HepG2 (cell line): ENCODE measurements around the gene TCN1. TPM values are rescaled to one million over a fixed set of nuclear protein-coding genes. Genes with fewer than 3 reads are reported as not detected.

Experiments used
- ATAC-seq: fragments of 200-7000 bp; cut with Tn5 transposase; 3 replicates; pipeline ENCODE4 v1.9.1; 2020; ENCODE audit warnings: mild to moderate bottlenecking, moderate library complexity
- BruUV-seq: library from RNA; stranded (reverse); fragments of 400-500 nt; replicated peaks from 2 replicates; lab custom pipeline; 2021; lab: Mats Ljungman, UMichigan
- CTCF ChIA-PET: fragments of 300-600 bp; formaldehyde crosslinking; extraction: SDS; loops from one replicate; lab custom pipeline; 2021; ENCODE audit warnings: low total read pairs, inconsistent platforms, low intra/inter-chr PET ratio; lab: Yijun Ruan, JAX
- POLR2A ChIA-PET: fragments of 350-600 bp; sonication (Branson Sonifier 250); formaldehyde crosslinking; loops from one replicate; lab custom pipeline; 2020; ENCODE audit warnings: antibody characterized with exemption, inconsistent platforms; lab: Yijun Ruan, JAX
- DNase-seq: peaks from one replicate; pipeline ENCODE4 v3.0.0-alpha.2; 2015; ENCODE audit warnings: low spot score
- FAIRE-seq: peaks from 3 replicates; lab custom pipeline; 2011; peaks lifted over from hg19 to GRCh38; lab: Jason Lieb, UNC
- H2AFZ ChIP-seq: one replicate; pipeline ENCODE4 v1.6.1; 2011; ENCODE audit warnings: low read length, inconsistent platforms
- H3K27ac ChIP-seq: fragments of 300-600 bp; 3 replicates; pipeline ENCODE4 v1.8.0; 2011; ENCODE audit warnings: mixed run types, mild to moderate bottlenecking, mixed read lengths, low read length, inconsistent platforms; ENCODE audit not compliant: insufficient read depth; ENCODE audit errors: extremely low read length
- H3K27me3 ChIP-seq, 2 experiments: fragments of 200-600 bp in 1 of 2; 2 replicates in 1 of 2; 3 replicates in 1 of 2; pipeline versions ENCODE4 v1.6.0 to v1.8.0; 2011; ENCODE audit warnings: low read length in 2 of 2, mild to moderate bottlenecking in 2 of 2, moderate library complexity in 2 of 2, inconsistent platforms in 1 of 2; ENCODE audit not compliant: insufficient read depth in 2 of 2, control insufficient read depth in 1 of 2
- H3K36me3 ChIP-seq, 2 experiments: fragments of 200-600 bp in 1 of 2; replicated peaks in 1 of 2; 2 replicates in 1 of 2; 3 replicates in 1 of 2; pipeline versions ENCODE4 v1.5.1 to v1.8.0; 2011; ENCODE audit warnings: low read length in 2 of 2, inconsistent platforms in 1 of 2; ENCODE audit not compliant: insufficient read depth in 2 of 2, control insufficient read depth in 1 of 2
- H3K4me1 ChIP-seq: 2 replicates; pipeline ENCODE4 v1.5.1; 2012; ENCODE audit warnings: low read length, inconsistent platforms; ENCODE audit not compliant: insufficient read depth
- H3K4me2 ChIP-seq: 2 replicates; pipeline ENCODE4 v1.6.0; 2011; ENCODE audit warnings: low read depth, low read length, inconsistent platforms
- H3K4me3 ChIP-seq, 3 experiments: fragments of 200-600 bp in 1 of 3; sonication (generic), shearing (Covaris generic) in 1 of 3; replicated peaks in 1 of 3; 2 replicates each; pipeline ENCODE4 v1.5.1; 2011 to 2016; ENCODE audit warnings: low read length in 3 of 3, inconsistent platforms in 2 of 3, low read depth in 2 of 3, mild to moderate bottlenecking in 2 of 3, control low read depth in 1 of 3, mixed read lengths in 1 of 3; ENCODE audit not compliant: insufficient read depth in 1 of 3
- H3K79me2 ChIP-seq: one replicate; pipeline ENCODE4 v1.6.1; 2011; ENCODE audit warnings: low read length, inconsistent platforms; ENCODE audit not compliant: insufficient read depth
- H3K9ac ChIP-seq: 2 replicates; pipeline ENCODE4 v1.6.0; 2011; ENCODE audit warnings: mild to moderate bottlenecking, low read depth, low read length, inconsistent platforms; ENCODE audit not compliant: insufficient read depth
- H3K9me3 ChIP-seq: 2 replicates; pipeline ENCODE4 v1.5.1; 2012; ENCODE audit warnings: mild to moderate bottlenecking, low read length
- H4K20me1 ChIP-seq: 2 replicates; pipeline ENCODE4 v1.6.0; 2011; ENCODE audit warnings: inconsistent platforms, mild to moderate bottlenecking, low read length, moderate library complexity; ENCODE audit not compliant: insufficient read depth
- ARID2 ChIP-seq: sonication (generic); formaldehyde crosslinking; IDR thresholded peaks from 2 replicates; pipeline ENCODE4 v1.8.1; 2022; ENCODE audit warnings: mild to moderate bottlenecking, missing genetic modification reagents, borderline replicate concordance
- ARNT2 ChIP-seq: sonication (generic); formaldehyde crosslinking; IDR thresholded peaks from 2 replicates; pipeline ENCODE4 v1.8.0; 2022; ENCODE audit warnings: mild to moderate bottlenecking, low read depth, missing genetic modification reagents, moderate library complexity
- CBFB ChIP-seq: sonication (generic); formaldehyde crosslinking; IDR thresholded peaks from 2 replicates; pipeline ENCODE4 v1.4.0; 2020; ENCODE audit warnings: missing genetic modification reagents
- GABPB1 ChIP-seq: IDR thresholded peaks from 2 replicates; pipeline ENCODE4 v1.6.1; 2016; ENCODE audit warnings: mild to moderate bottlenecking, missing genetic modification reagents, moderate library complexity, missing compliant biosample characterization
- NBN ChIP-seq: fragments of 450-650 bp; conservative IDR thresholded peaks from 2 replicates; pipeline ENCODE4 v1.6.1; 2017
- NFIC ChIP-seq: IDR thresholded peaks from 2 replicates; pipeline ENCODE4 v1.6.1; 2012; ENCODE audit warnings: mild to moderate bottlenecking, low read length, inconsistent platforms
- NFKBIZ ChIP-seq: IDR thresholded peaks from 2 replicates; pipeline ENCODE4 v1.6.1; 2018; ENCODE audit warnings: missing genetic modification reagents, missing compliant biosample characterization
- NKX3-1 ChIP-seq: sonication (generic); formaldehyde crosslinking; IDR thresholded peaks from 2 replicates; pipeline ENCODE4 v1.5.0; 2020; ENCODE audit warnings: missing genetic modification reagents
- PAF1 ChIP-seq: IDR thresholded peaks from 2 replicates; pipeline ENCODE4 v1.6.1; 2016; ENCODE audit warnings: missing genetic modification reagents, missing compliant biosample characterization
- RAD21 ChIP-seq: fragments of 450-650 bp; formaldehyde crosslinking; IDR thresholded peaks from 2 replicates; pipeline ENCODE4 v1.5.0; 2020; ENCODE audit warnings: mild to moderate bottlenecking
- SMARCE1 ChIP-seq: fragments of 450-650 bp; IDR thresholded peaks from 2 replicates; pipeline ENCODE4 v1.6.1; 2017; ENCODE audit warnings: borderline replicate concordance
- ZNF225 ChIP-seq: sonication (generic); formaldehyde crosslinking; IDR thresholded peaks from 2 replicates; pipeline ENCODE4 v1.4.0; 2020; ENCODE audit warnings: mild to moderate bottlenecking, missing genetic modification reagents
- ZSCAN12 ChIP-seq: sonication (generic); formaldehyde crosslinking; IDR thresholded peaks from 2 replicates; pipeline ENCODE4 v1.9.0; 2021; ENCODE audit warnings: mild to moderate bottlenecking, missing genetic modification reagents
- WGBS: methylation state at CpG from one replicate; pipeline ENCODE4 v1.1.6; 2017; ENCODE audit warnings: low lambda C conversion rate; 5-methylcytosine and 5-hydroxymethylcytosine counted together
- in situ Hi-C: cut with HindIII; loops from 2 replicates; pipeline ENCODE4 v1.10.0; 2017; ENCODE audit warnings: low pct_unique_long_range_greater_than_20kb; ENCODE audit not compliant: extremely low pct_ligation_motif_present
- intact Hi-C: fragments of 100-400 bp; cut with micrococcal nuclease; formaldehyde crosslinking; loops from one replicate; pipeline ENCODE4 v1.10.0; 2022; ENCODE audit not compliant: unreplicated experiment
- polyA plus RNA-seq, 8 experiments: library from polyadenylated mRNA; depleted of rRNA in 3 of 8; stranded (reverse) in 7 of 8; unstranded in 1 of 8; fragments of >200 nt; fragmentation: Illumina TruSeq in 4 of 8; extraction: Trizol in 4 of 8; gene quantifications; 2 replicates each; pipeline versions ENCODE4 v1.2.1 to v1.2.3, GENCODE V29; 2011 to 2016; ENCODE audit warnings: low read depth in 4 of 8, missing spikeins in 1 of 8, mixed read lengths in 1 of 8; ENCODE audit not compliant: insufficient read depth in 1 of 8
- total RNA-seq, 5 experiments: library from RNA; depleted of rRNA; stranded (reverse); fragments of >200 nt; fragmentation: Illumina TruSeq; extraction: Trizol; gene quantifications; 2 replicates each; pipeline ENCODE4 v1.2.3, GENCODE V29; 2016; ENCODE audit warnings: low read depth in 1 of 5
- TF ChIP-seq, protein P1 (sequence below): sonication (generic); formaldehyde crosslinking; IDR thresholded peaks from 2 replicates; pipeline ENCODE4 v1.8.1; 2022; ENCODE audit warnings: mild to moderate bottlenecking, missing genetic modification reagents
- TF ChIP-seq, protein P2 (sequence below): sonication (generic); formaldehyde crosslinking; IDR thresholded peaks from 2 replicates; pipeline ENCODE4 v1.4.0; 2020; ENCODE audit warnings: missing genetic modification reagents
- TF ChIP-seq, protein P3 (sequence below): IDR thresholded peaks from 2 replicates; pipeline ENCODE4 v1.6.1; 2016; ENCODE audit warnings: mild to moderate bottlenecking
- TF ChIP-seq, protein P4 (sequence below): sonication (generic); formaldehyde crosslinking; IDR thresholded peaks from 2 replicates; pipeline ENCODE4 v1.5.0; 2020; ENCODE audit warnings: mild to moderate bottlenecking, missing genetic modification reagents
- TF ChIP-seq, protein P5 (sequence below): sonication (generic); formaldehyde crosslinking; IDR thresholded peaks from 2 replicates; pipeline ENCODE4 v1.5.1; 2020; ENCODE audit warnings: mild to moderate bottlenecking, missing genetic modification reagents, borderline replicate concordance

TCN1 gene
- total and polyA plus RNA-seq, 2 of the 13 experiments (the other 11 are each of a cell fraction or from before 2014, with no cell fraction given): not detected

DNA sequence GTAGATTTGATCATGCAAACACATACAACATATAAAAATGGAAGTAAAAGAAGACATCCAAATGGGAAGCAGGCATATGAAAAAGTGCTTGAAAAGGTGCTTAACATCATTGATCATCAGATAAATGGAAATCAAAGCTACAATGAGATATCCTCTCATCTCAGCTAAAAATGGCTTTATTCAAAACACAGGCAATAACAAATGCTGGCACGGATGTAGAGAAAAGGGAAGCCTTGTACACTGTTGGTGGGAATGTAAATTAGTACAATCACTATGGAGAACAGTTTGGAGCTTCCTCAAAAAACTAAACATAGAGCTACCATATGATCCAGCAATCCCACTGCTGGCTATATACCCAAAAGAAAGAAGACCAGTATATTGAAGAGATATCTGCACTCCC is 549 bp upstream of the TCN1 start (continued):
- TF ChIP-seq RAD21 (CRISPR knock-in tag): no peak
- TF ChIP-seq NKX3-1 (CRISPR knock-in tag): no peak
- TF ChIP-seq ARID2 (CRISPR knock-in tag): no peak

DNA sequence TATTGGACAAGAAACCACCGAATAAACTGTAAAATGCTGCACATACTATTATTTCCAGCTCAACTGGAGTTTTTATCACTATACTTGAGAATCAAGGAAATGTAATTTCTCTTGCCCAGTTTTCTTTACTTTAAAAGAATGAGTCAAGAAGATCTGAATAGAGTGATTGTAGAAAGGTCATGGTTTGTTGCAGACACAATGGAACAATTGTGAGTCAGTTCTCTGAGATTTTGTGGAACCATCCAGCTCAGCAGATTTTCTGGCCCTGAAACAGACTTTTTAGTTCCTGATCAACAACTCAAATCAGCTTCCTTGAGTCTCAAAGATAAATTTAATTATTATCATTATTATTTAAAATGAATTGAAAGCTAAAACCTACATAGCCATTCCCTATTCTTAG is 1.3 kb downstream of the TCN1 start:
- POLR2A ChIA-PET: no interaction called here
- H3K27ac ChIP-seq: no peak overlapping the region
- in situ Hi-C loops (no loop called here), intact Hi-C loops (no loop called here)
- CTCF ChIA-PET: no interaction called here
- FAIRE-seq (no peak), DNase-seq (no peak), ATAC-seq (no peak)
- H3K9me3 ChIP-seq: no peaks in the 10 kb centered on the region
- 0% methylated on average over 1 of the region's 1 CpG for WGBS
- no peak overlapping the region for H2AFZ ChIP-seq
- no TSS peak for BruUV-seq
- H3K9ac ChIP-seq: no peak overlapping the region
- no peaks in the 10 kb centered on the region for H3K79me2 ChIP-seq
- no peaks in the 10 kb centered on the region for H3K4me1 ChIP-seq
- no peaks in the 10 kb centered on the region for H3K27me3 ChIP-seq
- no peaks in the 10 kb centered on the region for H3K36me3 ChIP-seq
- H4K20me1 ChIP-seq: no peaks in the 10 kb centered on the region
- no peak overlapping the region for H3K4me3 ChIP-seq
- no peak overlapping the region for H3K4me2 ChIP-seq
- no peak for TF ChIP-seq PAF1 (CRISPR knock-in tag)
- no peak for TF ChIP-seq GABPB1 (CRISPR knock-in tag)
- TF ChIP-seq, protein P1, sequence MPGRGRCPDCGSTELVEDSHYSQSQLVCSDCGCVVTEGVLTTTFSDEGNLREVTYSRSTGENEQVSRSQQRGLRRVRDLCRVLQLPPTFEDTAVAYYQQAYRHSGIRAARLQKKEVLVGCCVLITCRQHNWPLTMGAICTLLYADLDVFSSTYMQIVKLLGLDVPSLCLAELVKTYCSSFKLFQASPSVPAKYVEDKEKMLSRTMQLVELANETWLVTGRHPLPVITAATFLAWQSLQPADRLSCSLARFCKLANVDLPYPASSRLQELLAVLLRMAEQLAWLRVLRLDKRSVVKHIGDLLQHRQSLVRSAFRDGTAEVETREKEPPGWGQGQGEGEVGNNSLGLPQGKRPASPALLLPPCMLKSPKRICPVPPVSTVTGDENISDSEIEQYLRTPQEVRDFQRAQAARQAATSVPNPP: no peak
- TF ChIP-seq, protein P2, sequence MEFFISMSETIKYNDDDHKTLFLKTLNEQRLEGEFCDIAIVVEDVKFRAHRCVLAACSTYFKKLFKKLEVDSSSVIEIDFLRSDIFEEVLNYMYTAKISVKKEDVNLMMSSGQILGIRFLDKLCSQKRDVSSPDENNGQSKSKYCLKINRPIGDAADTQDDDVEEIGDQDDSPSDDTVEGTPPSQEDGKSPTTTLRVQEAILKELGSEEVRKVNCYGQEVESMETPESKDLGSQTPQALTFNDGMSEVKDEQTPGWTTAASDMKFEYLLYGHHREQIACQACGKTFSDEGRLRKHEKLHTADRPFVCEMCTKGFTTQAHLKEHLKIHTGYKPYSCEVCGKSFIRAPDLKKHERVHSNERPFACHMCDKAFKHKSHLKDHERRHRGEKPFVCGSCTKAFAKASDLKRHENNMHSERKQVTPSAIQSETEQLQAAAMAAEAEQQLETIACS: no peak
- TF ChIP-seq ZSCAN12 (CRISPR knock-in tag): no peak
- TF ChIP-seq ZNF225: no peak
- TF ChIP-seq NFIC: no peak
- TF ChIP-seq, protein P3, sequence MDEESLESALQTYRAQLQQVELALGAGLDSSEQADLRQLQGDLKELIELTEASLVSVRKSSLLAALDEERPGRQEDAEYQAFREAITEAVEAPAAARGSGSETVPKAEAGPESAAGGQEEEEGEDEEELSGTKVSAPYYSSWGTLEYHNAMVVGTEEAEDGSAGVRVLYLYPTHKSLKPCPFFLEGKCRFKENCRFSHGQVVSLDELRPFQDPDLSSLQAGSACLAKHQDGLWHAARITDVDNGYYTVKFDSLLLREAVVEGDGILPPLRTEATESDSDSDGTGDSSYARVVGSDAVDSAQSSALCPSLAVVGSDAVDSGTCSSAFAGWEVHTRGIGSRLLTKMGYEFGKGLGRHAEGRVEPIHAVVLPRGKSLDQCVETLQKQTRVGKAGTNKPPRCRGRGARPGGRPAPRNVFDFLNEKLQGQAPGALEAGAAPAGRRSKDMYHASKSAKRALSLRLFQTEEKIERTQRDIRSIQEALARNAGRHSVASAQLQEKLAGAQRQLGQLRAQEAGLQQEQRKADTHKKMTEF (CRISPR knock-in tag): no peak
- no peak for TF ChIP-seq CBFB (CRISPR knock-in tag)
- no peak for TF ChIP-seq NFKBIZ
- TF ChIP-seq SMARCE1: no peak
- TF ChIP-seq, protein P4, sequence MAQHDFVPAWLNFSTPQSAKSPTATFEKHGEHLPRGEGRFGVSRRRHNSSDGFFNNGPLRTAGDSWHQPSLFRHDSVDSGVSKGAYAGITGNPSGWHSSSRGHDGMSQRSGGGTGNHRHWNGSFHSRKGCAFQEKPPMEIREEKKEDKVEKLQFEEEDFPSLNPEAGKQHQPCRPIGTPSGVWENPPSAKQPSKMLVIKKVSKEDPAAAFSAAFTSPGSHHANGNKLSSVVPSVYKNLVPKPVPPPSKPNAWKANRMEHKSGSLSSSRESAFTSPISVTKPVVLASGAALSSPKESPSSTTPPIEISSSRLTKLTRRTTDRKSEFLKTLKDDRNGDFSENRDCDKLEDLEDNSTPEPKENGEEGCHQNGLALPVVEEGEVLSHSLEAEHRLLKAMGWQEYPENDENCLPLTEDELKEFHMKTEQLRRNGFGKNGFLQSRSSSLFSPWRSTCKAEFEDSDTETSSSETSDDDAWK: no peak
- TF ChIP-seq ARNT2 (CRISPR knock-in tag): no peak
- TF ChIP-seq, protein P5, sequence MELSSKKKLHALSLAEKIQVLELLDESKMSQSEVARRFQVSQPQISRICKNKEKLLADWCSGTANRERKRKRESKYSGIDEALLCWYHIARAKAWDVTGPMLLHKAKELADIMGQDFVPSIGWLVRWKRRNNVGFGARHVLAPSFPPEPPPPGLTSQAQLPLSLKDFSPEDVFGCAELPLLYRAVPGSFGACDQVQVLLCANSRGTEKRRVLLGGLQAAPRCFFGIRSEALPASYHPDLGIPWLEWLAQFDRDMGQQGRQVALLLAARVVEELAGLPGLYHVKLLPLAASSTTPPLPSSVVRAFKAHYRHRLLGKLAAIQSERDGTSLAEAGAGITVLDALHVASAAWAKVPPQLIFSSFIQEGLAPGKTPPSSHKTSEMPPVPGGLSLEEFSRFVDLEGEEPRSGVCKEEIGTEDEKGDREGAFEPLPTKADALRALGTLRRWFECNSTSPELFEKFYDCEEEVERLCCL (CRISPR knock-in tag): no peak
- no peak for TF ChIP-seq NBN
